Measurements from ENCODE around the gene SYTL2.

- TF ChIP-seq POLR2A (IDR thresholded peaks at IDR 0.05; ENCODE audit: low read depth, low read length): no peak
- no peak for TF ChIP-seq POLR2AphosphoS5 (IDR thresholded peaks at IDR 0.05; ENCODE audit: low read depth, low read length)
- TF ChIP-seq TAF1 (IDR thresholded peaks at IDR 0.05; ENCODE audit: low read depth, low read length): no peak
- no peak for TF ChIP-seq PAX5 (IDR thresholded peaks at IDR 0.05; ENCODE audit: insufficient read depth, low read length, severe bottlenecking)
- no peak for TF ChIP-seq POU2F2 (IDR thresholded peaks at IDR 0.05; ENCODE audit: low read depth, low read length)
These were observed 91.7 kb downstream of the SYTL2 start for GRCh38 chr11:85718991-85719807.

Measured in GM12891 (cell line).